GM18907 (cell line): Measurements from ENCODE around the gene MAP1S.

Source experiments
- ATAC-seq: cut with Tn5 transposase; IDR thresholded peaks from one replicate; pipeline ENCODE4 v1.9.1; 2021; ENCODE audit warnings: mild to moderate bottlenecking, moderate library complexity; ENCODE audit not compliant: unreplicated experiment

The MAP1S gene

GRCh38 chr19:17718947-17719711 is at the start of gene MAP1S:
TSS of gene MAP1S (plus strand) at chr19:17719480. CDS start at chr19:17719503, 23 bp downstream.
- ATAC-seq, result no peak

- ATAC-seq, result no peak
Observed at GRCh38 chr19:17671906-17672305, 47.4 kb upstream of the MAP1S start.

GRCh38 chr19:17673937-17674799 is 45.1 kb upstream of the MAP1S start:
- ATAC-seq, result no peak

GRCh38 chr19:17676295-17676694 is 43.0 kb upstream of the MAP1S start:
- no peak for ATAC-seq

- no peak for ATAC-seq
Observed at GRCh38 chr19:17677002-17677401, 42.3 kb upstream of the MAP1S start.

GRCh38 chr19:17678836-17679235 is 40.4 kb upstream of the MAP1S start:
- ATAC-seq, result no peak

- no peak for ATAC-seq
Observed at GRCh38 chr19:17679526-17680229, 39.6 kb upstream of the MAP1S start.

- ATAC-seq, result no peak
Observed at GRCh38 chr19:17680230-17680722, 39.0 kb upstream of the MAP1S start.

- no peak for ATAC-seq
Observed at GRCh38 chr19:17681505-17682125, 37.7 kb upstream of the MAP1S start.

- no peak for ATAC-seq
Observed at GRCh38 chr19:17682273-17682672, 37.0 kb upstream of the MAP1S start.

GRCh38 chr19:17683078-17683477 is 36.2 kb upstream of the MAP1S start:
- no peak for ATAC-seq

- no peak for ATAC-seq
Observed at GRCh38 chr19:17684256-17684655, 35.0 kb upstream of the MAP1S start.

GRCh38 chr19:17685451-17686022 is 33.7 kb upstream of the MAP1S start:
- ATAC-seq, result no peak

- ATAC-seq, result no peak
Observed at GRCh38 chr19:17686023-17686521, 33.2 kb upstream of the MAP1S start.

GRCh38 chr19:17686592-17687024 is 32.7 kb upstream of the MAP1S start:
- no peak for ATAC-seq

GRCh38 chr19:17687141-17687856 is 32.0 kb upstream of the MAP1S start:
- no peak for ATAC-seq

- ATAC-seq, result no peak
Observed at GRCh38 chr19:17687857-17688784, 31.2 kb upstream of the MAP1S start, which contains the start of gene UNC13A. TSS of gene UNC13A (minus strand) at chr19:17688354. CDS start at chr19:17688199, 155 bp downstream.

GRCh38 chr19:17688853-17689595 is 30.3 kb upstream of the MAP1S start:
- no peak for ATAC-seq
